Calu3 (cell line): Measurements from ENCODE around the gene GRIP1. TPM values are rescaled to one million over a fixed set of nuclear protein-coding genes. Genes with fewer than 3 reads are reported as not detected.

Experiments used
- BruUV-seq: library from RNA; stranded (reverse); fragments of 400-500 nt; replicated peaks from 2 replicates; lab custom pipeline; 2021; lab: Mats Ljungman, UMichigan
- CTCF ChIA-PET: fragments of 300-600 bp; sonication (Branson Sonifier 250); formaldehyde crosslinking; loops from one replicate; lab custom pipeline; 2022; ENCODE audit warnings: antibody characterized with exemption; lab: Charles Lee
- DNase-seq: peaks from one replicate; pipeline ENCODE4 v3.0.0; 2022
- H3K27ac Mint-ChIP-seq: one replicate; pipeline ENCODE4 v1.8.0; 2022; ENCODE audit warnings: mixed read lengths; ENCODE audit not compliant: unreplicated experiment
- H3K27me3 Mint-ChIP-seq: one replicate; pipeline ENCODE4 v1.8.0; 2022; ENCODE audit warnings: mixed read lengths; ENCODE audit not compliant: unreplicated experiment
- H3K36me3 Mint-ChIP-seq: one replicate; pipeline ENCODE4 v1.8.0; 2022; ENCODE audit warnings: mild to moderate bottlenecking, moderate library complexity, mixed read lengths; ENCODE audit not compliant: insufficient read depth, unreplicated experiment
- H3K4me1 Mint-ChIP-seq: one replicate; pipeline ENCODE4 v1.8.0; 2022; ENCODE audit warnings: mild to moderate bottlenecking, low read depth, mixed read lengths; ENCODE audit not compliant: unreplicated experiment
- H3K4me3 Mint-ChIP-seq: one replicate; pipeline ENCODE4 v1.8.0; 2022; ENCODE audit warnings: mild to moderate bottlenecking, low read depth, moderate library complexity, mixed read lengths; ENCODE audit not compliant: unreplicated experiment
- H3K9me3 Mint-ChIP-seq: one replicate; pipeline ENCODE4 v1.8.0; 2022; ENCODE audit warnings: low read depth, mixed read lengths; ENCODE audit not compliant: unreplicated experiment
- intact Hi-C: fragments of 100-400 bp; cut with micrococcal nuclease; formaldehyde crosslinking; loops from one replicate; pipeline ENCODE4 v1.10.0; 2022; ENCODE audit not compliant: unreplicated experiment
- total RNA-seq: library from RNA; stranded (reverse); gene quantifications from 2 replicates; pipeline ENCODE4 v1.2.3, GENCODE V29; 2022
- TF ChIP-seq, protein P1 (sequence below): fragments of 200-600 bp; IDR thresholded peaks from one replicate; pipeline ENCODE4 v1.8.0; 2022; ENCODE audit warnings: antibody characterized with exemption; ENCODE audit not compliant: unreplicated experiment

The GRIP1 gene
- total RNA-seq, 1 experiment from 2014 or later = 47.4 TPM

DNA sequence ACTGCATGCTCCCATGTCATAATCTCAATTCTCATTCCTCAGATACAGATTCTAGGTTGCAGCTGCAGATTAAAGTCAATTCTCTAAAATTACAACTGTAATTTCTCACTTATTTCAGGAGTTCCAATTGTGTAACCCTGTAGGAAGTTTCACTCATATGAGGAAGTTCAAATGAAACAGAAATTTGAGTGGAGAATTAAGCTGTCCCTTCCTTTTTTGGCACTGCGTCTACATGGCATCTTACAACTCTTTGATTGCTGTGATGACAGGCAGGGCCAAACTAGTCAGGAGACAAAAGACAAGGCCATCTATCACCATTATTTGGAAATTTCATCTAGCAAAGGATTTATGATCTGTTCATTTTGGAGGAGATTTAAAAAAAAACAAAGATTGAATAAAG is 13.3 kb upstream of the GRIP1 start:
- Mint-ChIP-seq H3K27ac (no peak overlapping the region), H3K36me3 (no peaks in the 10 kb centered on the region), H3K4me1 (peaks cover 14% of the 10 kb centered on the region), H3K27me3 (no peaks in the 10 kb centered on the region), H3K4me3 (no peak overlapping the region), H3K9me3 (no peaks in the 10 kb centered on the region)
- no TSS peak for BruUV-seq
- DNase-seq = no peak
- TF ChIP-seq, protein P1, sequence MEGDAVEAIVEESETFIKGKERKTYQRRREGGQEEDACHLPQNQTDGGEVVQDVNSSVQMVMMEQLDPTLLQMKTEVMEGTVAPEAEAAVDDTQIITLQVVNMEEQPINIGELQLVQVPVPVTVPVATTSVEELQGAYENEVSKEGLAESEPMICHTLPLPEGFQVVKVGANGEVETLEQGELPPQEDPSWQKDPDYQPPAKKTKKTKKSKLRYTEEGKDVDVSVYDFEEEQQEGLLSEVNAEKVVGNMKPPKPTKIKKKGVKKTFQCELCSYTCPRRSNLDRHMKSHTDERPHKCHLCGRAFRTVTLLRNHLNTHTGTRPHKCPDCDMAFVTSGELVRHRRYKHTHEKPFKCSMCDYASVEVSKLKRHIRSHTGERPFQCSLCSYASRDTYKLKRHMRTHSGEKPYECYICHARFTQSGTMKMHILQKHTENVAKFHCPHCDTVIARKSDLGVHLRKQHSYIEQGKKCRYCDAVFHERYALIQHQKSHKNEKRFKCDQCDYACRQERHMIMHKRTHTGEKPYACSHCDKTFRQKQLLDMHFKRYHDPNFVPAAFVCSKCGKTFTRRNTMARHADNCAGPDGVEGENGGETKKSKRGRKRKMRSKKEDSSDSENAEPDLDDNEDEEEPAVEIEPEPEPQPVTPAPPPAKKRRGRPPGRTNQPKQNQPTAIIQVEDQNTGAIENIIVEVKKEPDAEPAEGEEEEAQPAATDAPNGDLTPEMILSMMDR = no peak
- intact Hi-C loops = loop anchor here (5.0 kb wide), 1 partner anchor 530 kb away; no protein-coding TSS in a partner anchor
- CTCF ChIA-PET = interaction anchor here (0.6 to 1.4 kb wide), 3 partner anchors 132 to 369 kb away, joined by 3 to 4 read pairs (median 4); no protein-coding TSS in a partner anchor

DNA sequence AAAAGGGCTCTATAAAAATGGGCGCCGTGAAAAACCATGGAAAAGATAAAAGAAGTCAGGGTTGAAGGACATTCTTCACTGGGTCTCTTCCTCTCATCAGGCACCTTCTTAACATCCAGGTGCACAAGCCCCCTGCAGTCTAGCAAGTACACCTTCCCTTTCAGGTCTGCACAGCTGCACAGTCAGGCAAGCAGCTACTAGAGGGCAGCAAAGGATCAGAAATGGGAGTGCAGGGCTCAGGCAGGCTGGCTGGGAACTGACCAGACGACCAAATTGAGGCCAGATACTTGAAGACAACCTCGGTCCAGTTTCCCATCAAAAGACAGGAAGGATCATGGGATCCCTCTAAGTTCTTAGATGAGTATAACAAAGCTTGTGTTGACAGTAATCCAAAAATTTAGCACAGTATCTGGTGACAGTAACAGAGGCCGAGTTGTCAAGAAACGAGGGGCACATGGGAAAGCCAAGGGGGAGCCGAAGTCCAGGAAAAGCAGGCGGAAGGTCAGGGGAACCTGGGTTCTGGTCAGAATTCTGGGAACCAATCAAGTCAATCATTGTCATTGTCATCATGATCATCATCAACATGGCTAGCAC is 10.1 kb upstream of the GRIP1 start:
- no peaks in the 10 kb centered on the region for H3K36me3 Mint-ChIP-seq
- BruUV-seq = no TSS peak
- TF ChIP-seq, protein P1 = peak; percentile 82

DNA sequence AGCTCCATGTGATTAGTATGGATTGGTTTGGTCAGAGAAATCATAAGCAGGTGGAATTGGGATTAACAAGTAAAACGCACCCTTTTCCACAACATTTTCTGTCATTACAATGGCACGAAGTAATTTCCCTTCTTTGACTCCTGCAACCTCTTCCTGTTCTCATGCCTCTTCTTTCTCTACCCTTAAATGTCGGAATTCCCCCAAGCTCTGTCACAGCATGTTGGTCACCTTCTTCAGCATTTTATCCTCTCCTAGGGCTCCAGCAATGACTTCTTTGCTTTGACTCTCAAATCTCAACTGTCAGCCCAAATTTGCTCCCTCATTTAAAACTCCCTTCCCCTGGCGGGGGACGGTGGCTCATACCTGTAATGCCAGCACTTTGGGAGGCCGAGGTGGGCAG is 5.3 kb upstream of the GRIP1 start:
- Mint-ChIP-seq H3K9me3 (peaks cover 2% of the 10 kb centered on the region), H3K36me3 (no peaks in the 10 kb centered on the region), H3K27me3 (no peaks in the 10 kb centered on the region), H3K4me1 (peaks cover 6% of the 10 kb centered on the region), H3K4me3 (no peak overlapping the region), H3K27ac (no peak overlapping the region)
- TF ChIP-seq, protein P1 = no peak
- DNase-seq = no peak
- BruUV-seq = no TSS peak
- intact Hi-C loops = no loop called here
- CTCF ChIA-PET = no interaction called here

More for the DNA sequence above, 10.1 kb upstream of the GRIP1 start:
- no peak overlapping the region for H3K4me3 Mint-ChIP-seq
- CTCF ChIA-PET = interaction anchor here (0.7 to 1.1 kb wide), 4 partner anchors 20 to 533 kb away, joined by 3 to 5 read pairs (median 3); no protein-coding TSS in a partner anchor
- no peaks in the 10 kb centered on the region for H3K9me3 Mint-ChIP-seq
- peak; percentile 80 for DNase-seq
- intact Hi-C loops = loop anchor here (1.0 kb wide), 1 partner anchor 172 kb away; no protein-coding TSS in a partner anchor
- H3K27me3 Mint-ChIP-seq = no peaks in the 10 kb centered on the region
- H3K27ac Mint-ChIP-seq = no peak overlapping the region
- peaks cover 8% of the 10 kb centered on the region for H3K4me1 Mint-ChIP-seq

DNA sequence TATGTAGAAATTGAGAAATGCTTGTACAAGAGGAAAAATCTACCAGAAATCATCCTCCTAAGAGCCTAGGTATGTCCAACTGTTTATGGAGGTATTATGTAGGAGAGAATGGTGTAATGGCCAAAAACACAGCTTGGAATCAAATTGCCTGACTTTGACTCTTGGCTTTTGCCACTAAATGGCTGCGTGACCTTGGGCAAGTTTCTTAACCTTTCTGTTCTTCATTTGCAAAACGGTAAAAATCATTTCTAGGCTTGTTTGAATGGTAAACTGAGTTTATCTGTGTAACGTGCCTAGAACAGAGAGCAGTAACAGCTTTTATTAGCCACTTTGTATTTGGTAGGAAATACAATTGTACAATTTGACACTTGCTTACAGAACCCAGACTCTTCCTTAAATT is 4.9 kb upstream of the GRIP1 start:
- Mint-ChIP-seq H3K36me3 (no peaks in the 10 kb centered on the region), H3K4me3 (no peak overlapping the region), H3K4me1 (peaks cover 2% of the 10 kb centered on the region), H3K27ac (no peak overlapping the region), H3K9me3 (peaks cover 2% of the 10 kb centered on the region), H3K27me3 (no peaks in the 10 kb centered on the region)
- intact Hi-C loops = no loop called here
- BruUV-seq = no TSS peak
- CTCF ChIA-PET = no interaction called here
- DNase-seq = no peak
- TF ChIP-seq, protein P1 = no peak
